MM.1S (cell line): Measurements from ENCODE around the gene DIO1.

Source experiments
- DNase-seq: peaks from one replicate; pipeline ENCODE4 v3.0.0-alpha.2; 2015
- H2AFZ ChIP-seq: fragments of 300-600 bp; sonication (generic); 2 replicates; pipeline ENCODE4 v1.6.0; 2016; ENCODE audit warnings: antibody characterized with exemption, low read length
- H3F3A ChIP-seq: fragments of 300-600 bp; sonication (generic); 2 replicates; pipeline ENCODE4 v1.6.1; 2016; ENCODE audit warnings: mild to moderate bottlenecking, antibody characterized with exemption, low read length, moderate library complexity, mixed read lengths; ENCODE audit not compliant: insufficient read depth
- H3K27ac ChIP-seq: fragments of 300-600 bp; sonication (generic); 2 replicates; pipeline ENCODE4 v1.5.1; 2016; ENCODE audit warnings: mild to moderate bottlenecking, low read length
- H3K27me3 ChIP-seq: fragments of 300-600 bp; sonication (generic); replicated peaks from 2 replicates; pipeline ENCODE4 v1.6.0; 2016; ENCODE audit warnings: low read length; ENCODE audit not compliant: insufficient read depth
- H3K36me3 ChIP-seq: fragments of 300-600 bp; sonication (generic); replicated peaks from 2 replicates; pipeline ENCODE4 v1.6.1; 2016; ENCODE audit warnings: mild to moderate bottlenecking, low read length, mixed read lengths; ENCODE audit not compliant: insufficient read depth
- H3K4me1 ChIP-seq: fragments of 300-600 bp; sonication (generic); 2 replicates; pipeline ENCODE4 v1.6.1; 2016; ENCODE audit warnings: low read length, mixed read lengths
- H3K4me2 ChIP-seq: fragments of 300-600 bp; sonication (generic); 2 replicates; pipeline ENCODE4 v1.6.0; 2016; ENCODE audit warnings: low read depth, low read length
- H3K4me3 ChIP-seq: fragments of 300-600 bp; sonication (generic); 2 replicates; pipeline ENCODE4 v1.5.1; 2016; ENCODE audit warnings: low read length, mixed read lengths
- H3K79me2 ChIP-seq: fragments of 300-600 bp; sonication (generic); 2 replicates; pipeline ENCODE4 v1.6.1; 2016; ENCODE audit warnings: mixed run types, low read length, mixed read lengths
- H3K9ac ChIP-seq: fragments of 300-600 bp; sonication (generic); 2 replicates; pipeline ENCODE4 v1.6.1; 2016; ENCODE audit warnings: low read length, mixed read lengths
- H3K9me2 ChIP-seq: fragments of 300-600 bp; sonication (generic); replicated peaks from 2 replicates; pipeline ENCODE4 v1.6.1; 2016; ENCODE audit warnings: mild to moderate bottlenecking, low read length, mixed read lengths; ENCODE audit not compliant: insufficient read depth
- H3K9me3 ChIP-seq: fragments of 300-600 bp; sonication (generic); replicated peaks from 2 replicates; pipeline ENCODE4 v1.6.1; 2016; ENCODE audit warnings: mild to moderate bottlenecking, low read length, mixed read lengths; ENCODE audit not compliant: insufficient read depth
- H4K20me1 ChIP-seq: fragments of 300-600 bp; sonication (generic); 2 replicates; pipeline ENCODE4 v1.6.1; 2016; ENCODE audit warnings: mild to moderate bottlenecking, low read length, moderate library complexity, mixed read lengths; ENCODE audit not compliant: insufficient read depth
- EZH2 ChIP-seq: fragments of 300-600 bp; sonication (generic); optimal IDR thresholded peaks from 2 replicates; pipeline ENCODE3; 2017; ENCODE audit warnings: low read depth, mild to moderate bottlenecking, antibody characterized with exemption, low read length, mixed read lengths
- EZH2phosphoT487 ChIP-seq: fragments of 300-600 bp; sonication (generic); IDR thresholded peaks from 2 replicates; pipeline ENCODE4 v1.6.1; 2018; ENCODE audit warnings: antibody characterized with exemption, low read length
- TF ChIP-seq, protein P1 (sequence below): fragments of 300-600 bp; sonication (generic); IDR thresholded peaks from 2 replicates; pipeline ENCODE4 v1.5.1; 2016; ENCODE audit warnings: antibody characterized with exemption, low read length, mixed read lengths

DIO1 gene

GRCh38 chr1:53899708-53900107, 5.7 kb downstream of the DIO1 start:
- no peak for DNase-seq
- H3K27ac ChIP-seq, result no peak overlapping the region

GRCh38 chr1:53902235-53903138, 8.5 kb downstream of the DIO1 start:
- TF ChIP-seq, protein P1, sequence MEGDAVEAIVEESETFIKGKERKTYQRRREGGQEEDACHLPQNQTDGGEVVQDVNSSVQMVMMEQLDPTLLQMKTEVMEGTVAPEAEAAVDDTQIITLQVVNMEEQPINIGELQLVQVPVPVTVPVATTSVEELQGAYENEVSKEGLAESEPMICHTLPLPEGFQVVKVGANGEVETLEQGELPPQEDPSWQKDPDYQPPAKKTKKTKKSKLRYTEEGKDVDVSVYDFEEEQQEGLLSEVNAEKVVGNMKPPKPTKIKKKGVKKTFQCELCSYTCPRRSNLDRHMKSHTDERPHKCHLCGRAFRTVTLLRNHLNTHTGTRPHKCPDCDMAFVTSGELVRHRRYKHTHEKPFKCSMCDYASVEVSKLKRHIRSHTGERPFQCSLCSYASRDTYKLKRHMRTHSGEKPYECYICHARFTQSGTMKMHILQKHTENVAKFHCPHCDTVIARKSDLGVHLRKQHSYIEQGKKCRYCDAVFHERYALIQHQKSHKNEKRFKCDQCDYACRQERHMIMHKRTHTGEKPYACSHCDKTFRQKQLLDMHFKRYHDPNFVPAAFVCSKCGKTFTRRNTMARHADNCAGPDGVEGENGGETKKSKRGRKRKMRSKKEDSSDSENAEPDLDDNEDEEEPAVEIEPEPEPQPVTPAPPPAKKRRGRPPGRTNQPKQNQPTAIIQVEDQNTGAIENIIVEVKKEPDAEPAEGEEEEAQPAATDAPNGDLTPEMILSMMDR, result no peak
- TF ChIP-seq EZH2phosphoT487 (no peak), EZH2 (no peak)
- no peak for DNase-seq
- Histone ChIP-seq H3K9ac (no peak overlapping the region), H3K4me3 (no peak overlapping the region), H3K9me3 (no peaks in the 10 kb centered on the region), H4K20me1 (no peaks in the 10 kb centered on the region), H3K4me2 (no peak overlapping the region), H3K79me2 (no peaks in the 10 kb centered on the region), H2AFZ (no peak overlapping the region), H3K27me3 (no peaks in the 10 kb centered on the region), H3K27ac (no peak overlapping the region), H3K4me1 (no peaks in the 10 kb centered on the region), H3K36me3 (no peaks in the 10 kb centered on the region), H3K9me2 (no peaks in the 10 kb centered on the region), H3F3A (no peaks in the 10 kb centered on the region)

More at GRCh38 chr1:53899708-53900107, 5.7 kb downstream of the DIO1 start:
- Histone ChIP-seq H3K4me1 (no peaks in the 10 kb centered on the region), H3K9me2 (no peaks in the 10 kb centered on the region), H3K79me2 (no peaks in the 10 kb centered on the region), H3K36me3 (no peaks in the 10 kb centered on the region), H3K4me3 (no peak overlapping the region), H3K27me3 (no peaks in the 10 kb centered on the region), H3K4me2 (no peak overlapping the region), H3K9ac (no peak overlapping the region), H3K9me3 (no peaks in the 10 kb centered on the region), H3F3A (no peaks in the 10 kb centered on the region), H2AFZ (no peak overlapping the region), H4K20me1 (no peaks in the 10 kb centered on the region)
- TF ChIP-seq, protein P1, result no peak
- no peak for TF ChIP-seq EZH2phosphoT487
- no peak for TF ChIP-seq EZH2

GRCh38 chr1:53905509-53905908, 11.5 kb downstream of the DIO1 start:
- Histone ChIP-seq H3K9me2 (no peaks in the 10 kb centered on the region), H3K4me1 (no peaks in the 10 kb centered on the region), H3K27ac (no peak overlapping the region), H3K27me3 (no peaks in the 10 kb centered on the region), H2AFZ (no peak overlapping the region), H3K36me3 (no peaks in the 10 kb centered on the region), H3K9ac (no peak overlapping the region), H3F3A (no peaks in the 10 kb centered on the region), H3K4me2 (no peak overlapping the region), H3K9me3 (no peaks in the 10 kb centered on the region), H3K79me2 (no peaks in the 10 kb centered on the region), H3K4me3 (no peak overlapping the region), H4K20me1 (no peaks in the 10 kb centered on the region)
- TF ChIP-seq, protein P1, result no peak
- DNase-seq, result no peak
